Activated CD8-positive, alpha-beta memory T cell treated with anti-CD3 and anti-CD28 coated beads, Interleukin-2, amount 50 U/mL, for 1 hour (primary cell): ENCODE results near the gene CMTM3.
"Not testable (repeated sequence)": the region's sequence is repeated elsewhere in the genome, so short reads cannot be mapped to it uniquely, and the experiment has no call there.

Source experiments
- DNase-seq: peaks from one replicate; pipeline ENCODE4 v3.0.0-alpha.2; 2020; ENCODE audit errors: extremely low read depth

CMTM3 gene

DNA sequence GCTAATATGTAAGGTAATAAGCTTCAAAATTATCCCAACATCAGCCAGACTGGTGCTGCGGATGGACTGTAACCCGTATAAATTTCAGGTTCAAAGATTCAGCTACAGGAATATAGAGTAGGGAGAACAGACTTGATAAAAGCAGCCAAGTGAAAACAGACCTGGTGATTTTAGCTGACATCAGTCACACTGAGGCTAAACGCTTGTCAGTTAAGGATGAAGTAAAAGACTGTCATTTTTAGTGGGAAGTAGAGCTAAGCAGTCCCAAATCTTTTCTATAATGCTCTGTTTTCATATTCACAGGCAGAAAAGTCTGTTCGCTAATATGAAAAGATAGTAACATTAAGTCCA is 56.7 kb downstream of the CMTM3 start:
- no peak for DNase-seq

DNA sequence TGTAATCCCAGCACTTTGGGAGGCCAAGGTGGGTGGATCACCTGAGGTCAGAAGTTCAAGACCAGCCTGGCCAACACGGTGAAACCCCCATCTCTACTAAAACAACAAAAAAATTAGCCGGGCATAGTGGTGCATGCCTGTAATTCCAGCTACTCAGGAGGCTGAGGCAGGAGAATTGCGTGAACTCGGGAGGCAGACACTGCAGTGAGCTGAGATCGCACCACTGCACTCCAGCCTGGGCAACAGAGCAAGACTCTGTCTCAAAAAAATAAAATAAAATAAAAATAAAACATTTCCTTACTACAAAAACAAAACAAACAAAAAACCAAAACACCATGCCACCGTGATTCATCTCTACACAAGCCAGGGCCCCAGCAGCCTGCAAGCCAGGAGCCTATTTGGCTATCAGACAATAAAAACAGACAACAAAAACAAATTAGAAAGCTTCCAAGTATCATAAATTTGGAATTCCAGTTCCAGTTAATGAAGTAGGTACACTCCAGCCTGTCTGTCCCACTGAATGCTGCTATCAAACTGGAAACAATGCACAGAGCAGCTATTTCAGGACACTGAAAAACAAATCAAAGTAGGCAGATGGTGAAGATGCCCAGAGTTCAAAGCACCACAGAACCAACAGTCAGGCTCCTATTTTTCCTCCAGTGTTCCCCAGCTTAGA is 57.3 kb downstream of the CMTM3 start:
- DNase-seq: not testable (repeated sequence)

- no peak for DNase-seq
These were observed 58.1 kb downstream of the CMTM3 start for GRCh38 chr16:66662445-66663194.
